Lower lobe of right lung (tissue), 2 donors: ENCODE results near the gene LHX2. TPM values are rescaled to one million over a fixed set of nuclear protein-coding genes. Genes with fewer than 3 reads are reported as not detected.

ENCODE experiments used
- ATAC-seq, 2 donors: fragments of 200-7000 bp; cut with Tn5 transposase; one replicate each; pipeline ENCODE4 v1.9.1; 2020 to 2022; ENCODE audit warnings: mild to moderate bottlenecking in 2 of 2, moderate library complexity in 2 of 2
- DNase-seq: peaks from one replicate; pipeline ENCODE4 v3.0.0-alpha.2; 2020
- H3K27ac ChIP-seq: fragments of 200-600 bp; one replicate; pipeline ENCODE4 v1.8.0; 2022
- H3K27me3 ChIP-seq: fragments of 200-600 bp; one replicate; pipeline ENCODE4 v1.8.0; 2022; ENCODE audit warnings: low read depth
- H3K36me3 ChIP-seq: fragments of 200-600 bp; one replicate; pipeline ENCODE4 v1.8.0; 2022; ENCODE audit warnings: mild to moderate bottlenecking
- H3K4me1 ChIP-seq: fragments of 200-600 bp; one replicate; pipeline ENCODE4 v1.8.0; 2022
- H3K4me3 ChIP-seq: fragments of 200-600 bp; one replicate; pipeline ENCODE4 v1.8.0; 2022; ENCODE audit warnings: mild to moderate bottlenecking
- H3K9me3 ChIP-seq: fragments of 200-600 bp; one replicate; pipeline ENCODE4 v1.8.0; 2022
- CTCF ChIP-seq: fragments of 200-600 bp; IDR thresholded peaks from one replicate; pipeline ENCODE4 v1.8.0; 2022; ENCODE audit warnings: antibody characterized with exemption, mild to moderate bottlenecking
- intact Hi-C: fragments of 100-400 bp; cut with DNase I; formaldehyde crosslinking; loops from one replicate; pipeline ENCODE4 v1.11.0; 2022
- total RNA-seq: library from RNA; stranded (reverse); fragmentation: NEBNext Ultra II Directional; extraction: Animal tissue kit (Norgen Biotek cat#: 25700); gene quantifications from one replicate; pipeline ENCODE4 v1.2.1, GENCODE V29; 2021
- donor health status: DM: no; HTN: yes; CAD: no; lungs with severe emphysema.

Gene LHX2
- total RNA-seq, 1 donor from 2014 or later = not detected

GRCh38 chr9:124079176-124079925 lies 67.8 kb downstream of the LHX2 start:
- ATAC-seq = peak; percentile 25 to 28
- intact Hi-C loops = no loop called here
- no peaks in the 10 kb centered on the region for H3K36me3 ChIP-seq
- no peak overlapping the region for H3K4me3 ChIP-seq
- H3K27ac ChIP-seq = no peak overlapping the region
- H3K4me1 ChIP-seq = no peaks in the 10 kb centered on the region
- TF ChIP-seq CTCF = no peak
- no peaks in the 10 kb centered on the region for H3K9me3 ChIP-seq
- no peaks in the 10 kb centered on the region for H3K27me3 ChIP-seq
- no peak for DNase-seq

- H3K27ac ChIP-seq = no peak overlapping the region
- intact Hi-C loops = no loop called here
- ATAC-seq (no peak), DNase-seq (no peak)
- no peak for TF ChIP-seq CTCF
- no peaks in the 10 kb centered on the region for H3K9me3 ChIP-seq
- H3K4me3 ChIP-seq = no peak overlapping the region
- no peaks in the 10 kb centered on the region for H3K4me1 ChIP-seq
- H3K36me3 ChIP-seq = no peaks in the 10 kb centered on the region
- no peaks in the 10 kb centered on the region for H3K27me3 ChIP-seq
Measured at GRCh38 chr9:124082622-124083021, 71.1 kb downstream of the LHX2 start.

Other genes with a start within 250 kb of the LHX2 start
- 23.0 TPM for gene DENND1A, start 81.6 kb upstream of the LHX2 start, total RNA-seq
- 125 TPM for gene NEK6, start 246.2 kb downstream of the LHX2 start, total RNA-seq